Midbrain (tissue), 1 donor: Measurements from ENCODE around the gene CYTH3.
A peak's percentile ranks its signal among the peaks of the same experiment; 100 is the strongest.

ENCODE experiments used
- DNase-seq: peaks from one replicate; lab custom pipeline; 2025; lab: John Stamatoyannopoulos, UW

CYTH3 gene

DNA sequence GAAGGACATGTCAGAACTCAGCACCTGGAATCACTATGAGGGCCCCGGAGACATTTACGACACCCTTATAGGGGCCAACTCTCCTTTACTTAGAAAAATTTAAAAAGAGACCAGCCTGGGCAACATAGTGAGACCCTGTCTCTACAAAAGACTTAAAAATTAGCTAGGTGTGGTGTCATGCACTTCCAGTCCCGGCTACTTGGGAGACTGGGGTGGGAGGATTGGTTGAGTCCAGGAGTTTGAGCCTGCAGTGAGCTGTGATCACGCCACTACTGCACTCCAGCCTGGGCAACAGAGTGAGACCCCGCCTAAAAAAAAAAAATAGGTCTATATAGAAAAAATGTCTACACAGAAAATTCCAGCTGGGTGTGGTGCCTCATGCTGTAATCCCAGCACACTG lies 7.5 kb upstream of the CYTH3 start:
- DNase-seq = no peak

DNA sequence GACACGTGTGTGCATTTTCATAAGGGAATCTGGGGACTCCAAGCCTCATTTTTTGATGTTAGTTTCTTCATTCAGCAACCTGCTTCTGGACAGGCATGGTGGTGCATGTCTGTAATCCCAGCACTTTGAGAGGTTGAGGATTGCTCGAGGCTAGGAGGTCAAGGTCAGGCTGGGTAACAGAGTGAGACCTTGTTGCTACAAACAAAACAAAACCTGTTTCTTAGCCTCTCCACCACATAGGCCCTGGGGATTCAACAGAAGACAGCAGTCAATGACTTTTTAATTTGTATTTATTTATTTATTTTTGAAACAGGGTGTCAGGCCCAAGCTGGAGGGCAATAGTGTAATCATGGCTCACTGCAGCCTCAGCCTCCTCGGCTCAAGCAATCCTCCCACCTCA lies 6.9 kb upstream of the CYTH3 start:
- no peak for DNase-seq

DNA sequence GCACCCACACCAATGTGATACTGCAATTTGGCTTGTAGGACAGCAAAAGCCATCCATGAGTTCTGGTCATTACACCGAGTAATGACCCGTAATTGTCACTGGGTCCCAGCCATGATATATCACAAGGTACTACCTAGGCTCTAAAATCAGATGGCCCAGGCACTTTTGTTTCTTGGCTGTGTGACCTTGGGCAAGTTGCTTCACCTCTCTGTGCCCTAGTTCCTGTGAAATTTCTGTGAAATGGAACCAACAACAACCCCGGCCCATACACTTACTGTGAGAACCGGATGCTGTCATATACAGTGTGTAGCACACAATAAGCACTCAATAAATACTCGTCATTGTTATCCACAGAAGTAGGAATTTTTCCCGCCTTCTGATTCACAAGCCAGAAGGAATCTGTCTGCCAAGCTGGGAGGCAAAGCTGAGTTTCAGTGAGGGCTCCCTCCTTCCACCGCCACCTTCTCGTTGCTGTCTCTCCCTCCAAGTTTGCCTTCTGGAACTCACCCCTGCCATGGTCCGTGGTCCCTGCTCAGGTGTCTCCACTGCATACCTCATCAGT lies 6.4 kb upstream of the CYTH3 start:
- DNase-seq = no peak

DNA sequence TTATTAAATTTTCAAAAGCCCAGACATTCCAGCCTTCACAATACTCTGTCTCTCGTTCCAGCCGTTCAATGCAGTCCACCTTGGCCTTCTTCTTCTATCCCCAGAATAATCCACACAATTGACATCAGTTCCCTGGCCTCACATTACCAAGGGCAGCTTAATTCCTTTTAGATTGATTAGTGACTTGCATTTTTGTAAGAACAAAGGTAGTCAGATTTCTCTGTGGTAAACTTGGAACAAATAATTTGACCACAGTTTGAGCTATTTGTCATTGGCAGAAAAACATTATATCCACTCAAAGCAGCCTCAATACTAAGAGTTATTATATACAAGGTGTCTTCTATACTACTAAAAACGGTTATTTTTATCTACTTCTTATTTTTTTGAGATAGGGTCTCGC lies 5.1 kb upstream of the CYTH3 start:
- DNase-seq = no peak

DNA sequence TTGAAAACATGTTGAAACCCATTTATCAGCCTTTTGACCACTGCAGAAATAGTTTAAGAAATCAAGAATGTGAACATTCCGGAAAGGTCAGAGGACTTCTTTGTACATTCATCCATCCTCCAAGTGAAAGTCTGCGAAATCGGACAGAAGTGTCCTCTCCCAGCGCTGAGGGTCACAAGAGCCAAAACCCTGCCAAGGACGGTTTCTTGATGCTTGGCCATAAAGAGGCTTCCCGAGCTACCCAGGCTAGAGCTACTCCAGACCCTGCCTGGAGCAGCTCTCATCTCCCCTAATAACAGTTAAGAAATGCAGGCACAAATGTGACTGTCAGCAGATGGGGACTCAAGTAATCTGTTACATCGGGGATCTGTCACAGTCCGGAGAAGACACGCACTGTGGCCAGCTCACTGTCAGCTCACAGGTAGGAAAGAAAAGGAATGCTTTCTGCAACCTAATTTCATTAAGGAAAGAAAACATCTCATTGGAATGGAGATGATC lies 4.5 kb upstream of the CYTH3 start:
- DNase-seq = no peak

DNA sequence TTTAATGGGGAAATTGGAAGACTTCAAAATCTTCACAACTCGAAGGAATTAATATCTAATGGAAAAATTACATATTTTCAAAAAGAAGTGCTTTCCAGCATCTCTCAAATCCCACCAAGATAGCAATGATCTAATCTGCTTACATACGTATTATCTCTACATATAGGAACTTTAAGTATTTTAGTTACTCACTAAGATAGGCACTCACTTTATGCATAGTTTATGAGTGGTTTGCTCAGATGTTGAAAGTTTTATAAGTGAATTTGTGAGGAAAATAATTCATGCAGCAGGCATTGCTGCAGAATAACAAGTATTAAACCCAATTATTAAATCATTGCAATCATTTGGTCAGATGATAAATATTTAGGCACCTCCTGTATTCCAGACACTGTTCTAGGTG lies 2.3 kb upstream of the CYTH3 start:
- no peak for DNase-seq

DNA sequence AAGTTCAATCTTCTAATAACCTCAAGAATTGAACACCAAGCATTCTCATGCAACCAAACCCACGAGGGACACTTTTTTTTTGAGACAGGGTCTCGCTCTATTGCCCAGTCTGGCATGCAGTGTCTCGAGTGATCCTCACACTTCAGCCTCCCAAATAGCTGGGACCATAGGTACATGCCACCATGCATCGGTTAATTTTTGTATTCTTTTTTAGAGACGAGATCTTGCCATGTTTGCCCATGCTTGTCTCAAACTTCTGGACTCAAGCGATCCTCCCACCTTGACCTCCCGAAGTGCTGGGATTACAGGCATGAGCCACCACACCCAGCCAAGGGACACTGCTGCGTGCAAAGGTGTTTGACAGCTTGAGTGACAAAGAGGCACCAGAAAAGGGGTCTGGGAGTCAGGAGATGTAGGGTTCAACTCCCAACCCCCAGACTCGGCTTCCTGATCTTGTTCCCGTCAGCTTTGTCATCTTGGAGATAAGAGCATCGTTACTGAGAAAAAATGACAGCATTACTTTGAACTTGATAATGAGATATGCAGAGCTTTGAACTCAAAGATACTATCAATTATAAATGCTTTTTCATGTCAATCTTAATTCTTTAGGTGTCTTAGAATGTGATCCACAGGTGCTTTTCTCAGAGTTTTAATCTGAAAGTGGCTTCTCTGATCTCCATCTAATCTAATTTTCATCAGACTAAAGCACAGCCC lies 1.6 kb upstream of the CYTH3 start:
- DNase-seq = no peak

DNA sequence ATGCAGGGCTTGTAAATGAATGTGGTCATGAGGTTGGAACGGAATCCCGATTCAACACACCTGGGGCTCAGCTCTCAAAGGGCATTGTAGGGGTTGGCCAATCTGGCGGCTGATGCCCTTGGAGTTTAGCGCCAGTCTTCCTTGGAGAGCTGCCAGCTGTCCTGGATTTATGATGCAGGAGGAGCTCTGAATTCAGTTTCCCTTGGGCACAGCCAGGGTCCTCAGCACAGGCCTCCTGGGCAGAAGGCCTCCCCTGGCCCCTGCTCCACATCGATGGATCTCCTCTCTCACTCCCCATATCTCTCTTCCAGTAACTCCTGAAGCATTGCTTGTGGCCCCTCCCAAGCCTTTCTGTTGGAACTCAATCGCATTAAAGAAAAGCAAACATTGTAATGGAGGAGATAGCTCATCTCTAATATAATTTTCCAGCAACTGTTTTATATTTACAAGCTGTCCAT lies 985 bp upstream of the CYTH3 start:
- no peak for DNase-seq

DNA sequence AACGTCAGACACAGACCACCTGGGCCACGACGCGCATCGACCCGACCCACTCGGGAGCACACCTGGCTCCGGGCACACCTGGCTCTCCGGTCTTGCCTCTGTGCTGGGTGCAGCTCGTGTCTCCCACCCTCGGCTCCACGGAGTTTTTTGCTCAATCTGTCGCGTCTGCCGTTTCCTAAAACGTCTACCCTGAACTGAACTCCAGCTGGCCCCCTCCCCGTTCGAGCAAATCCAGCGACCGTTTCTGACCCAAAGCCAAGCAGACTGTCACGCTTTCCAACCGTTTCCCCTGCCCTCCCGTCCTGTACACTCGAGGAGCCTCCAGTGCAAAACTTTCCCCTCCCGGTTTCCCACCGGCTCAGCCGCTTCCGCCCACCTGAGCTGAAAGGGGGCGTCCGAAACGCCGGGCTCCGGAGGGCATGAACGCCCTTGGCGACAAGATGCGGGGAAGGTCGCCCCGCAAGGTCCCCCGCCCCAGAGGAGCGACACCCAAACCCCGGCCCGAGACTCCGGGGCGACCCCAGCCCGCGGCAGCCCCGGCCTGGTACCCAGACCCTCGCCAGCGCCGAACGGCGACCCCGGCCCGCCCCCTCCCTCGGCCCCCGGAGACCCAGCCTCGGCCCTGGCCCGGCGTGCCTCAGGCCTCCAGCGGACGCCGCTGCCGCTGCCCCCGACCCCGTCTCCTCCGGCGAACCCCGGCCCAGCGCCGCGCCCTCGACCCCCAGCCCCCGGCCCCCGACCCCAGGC lies 557 bp downstream of the CYTH3 start:
- no peak for DNase-seq

DNA sequence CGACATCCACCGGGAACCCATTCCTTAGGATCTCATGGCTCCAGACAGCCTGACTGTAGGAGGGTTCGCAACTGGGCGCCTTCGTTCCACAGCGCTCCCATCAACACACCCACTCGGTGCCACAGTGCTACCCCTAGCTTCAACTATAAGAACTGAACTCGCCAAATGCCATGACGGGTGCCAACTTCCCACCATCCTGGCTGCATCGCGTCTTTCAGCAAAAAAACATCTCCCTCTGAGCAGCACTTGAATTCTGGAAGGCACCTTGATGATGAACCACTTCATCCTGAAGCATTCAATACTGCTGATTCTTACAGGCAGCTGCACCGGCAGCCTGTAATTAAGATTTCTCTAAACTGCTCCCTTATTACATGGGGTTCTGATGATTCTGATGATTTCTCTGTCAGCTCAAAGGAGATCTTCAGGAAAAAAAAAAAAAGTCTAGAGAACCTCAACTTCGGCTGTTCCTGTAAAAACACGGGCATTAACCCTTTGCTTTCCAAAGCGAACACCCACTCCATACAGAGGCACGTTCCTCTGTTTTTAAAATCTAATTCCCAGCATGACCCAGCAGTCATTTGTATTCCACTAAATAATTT lies 1.3 kb downstream of the CYTH3 start:
- DNase-seq = peak; percentile 59

DNA sequence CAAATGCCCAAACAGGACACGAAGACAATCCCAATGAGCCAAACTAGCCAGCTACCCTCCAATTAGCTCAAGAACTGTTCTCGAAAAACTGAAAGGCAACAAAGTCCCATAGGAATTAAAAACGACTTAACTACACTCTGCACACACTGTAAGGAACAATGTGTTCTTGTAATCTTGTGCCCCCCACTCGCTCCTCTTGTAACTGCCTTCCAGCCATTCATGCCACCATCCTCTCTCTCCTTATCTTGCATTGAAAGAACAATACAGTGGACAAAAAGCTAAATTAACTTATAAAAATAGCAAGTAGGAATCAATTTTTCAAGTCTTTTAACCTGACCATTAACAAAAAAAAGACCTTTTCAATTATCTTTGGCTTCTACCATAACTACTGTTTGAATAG lies 2.9 kb downstream of the CYTH3 start:
- DNase-seq = no peak

DNA sequence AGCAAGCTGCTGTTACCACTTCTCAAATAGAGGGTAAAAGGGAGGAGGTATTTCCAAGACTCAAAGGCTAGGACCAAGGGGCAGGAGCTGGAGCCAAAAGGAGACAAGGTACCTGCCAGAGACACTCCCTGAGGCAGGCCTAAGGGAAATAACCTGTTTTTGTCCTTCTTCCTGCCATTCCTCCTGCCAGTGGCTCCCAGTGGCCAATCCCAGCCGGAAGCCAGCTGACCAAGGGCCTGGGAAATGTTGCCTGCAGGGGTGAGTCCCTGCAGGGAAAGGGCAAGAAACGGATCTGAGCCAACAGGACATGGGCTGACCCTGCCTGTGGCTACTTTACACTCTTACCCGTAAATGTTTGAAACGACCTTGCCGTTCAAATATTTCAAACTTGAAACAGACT lies 3.5 kb downstream of the CYTH3 start:
- no peak for DNase-seq

DNA sequence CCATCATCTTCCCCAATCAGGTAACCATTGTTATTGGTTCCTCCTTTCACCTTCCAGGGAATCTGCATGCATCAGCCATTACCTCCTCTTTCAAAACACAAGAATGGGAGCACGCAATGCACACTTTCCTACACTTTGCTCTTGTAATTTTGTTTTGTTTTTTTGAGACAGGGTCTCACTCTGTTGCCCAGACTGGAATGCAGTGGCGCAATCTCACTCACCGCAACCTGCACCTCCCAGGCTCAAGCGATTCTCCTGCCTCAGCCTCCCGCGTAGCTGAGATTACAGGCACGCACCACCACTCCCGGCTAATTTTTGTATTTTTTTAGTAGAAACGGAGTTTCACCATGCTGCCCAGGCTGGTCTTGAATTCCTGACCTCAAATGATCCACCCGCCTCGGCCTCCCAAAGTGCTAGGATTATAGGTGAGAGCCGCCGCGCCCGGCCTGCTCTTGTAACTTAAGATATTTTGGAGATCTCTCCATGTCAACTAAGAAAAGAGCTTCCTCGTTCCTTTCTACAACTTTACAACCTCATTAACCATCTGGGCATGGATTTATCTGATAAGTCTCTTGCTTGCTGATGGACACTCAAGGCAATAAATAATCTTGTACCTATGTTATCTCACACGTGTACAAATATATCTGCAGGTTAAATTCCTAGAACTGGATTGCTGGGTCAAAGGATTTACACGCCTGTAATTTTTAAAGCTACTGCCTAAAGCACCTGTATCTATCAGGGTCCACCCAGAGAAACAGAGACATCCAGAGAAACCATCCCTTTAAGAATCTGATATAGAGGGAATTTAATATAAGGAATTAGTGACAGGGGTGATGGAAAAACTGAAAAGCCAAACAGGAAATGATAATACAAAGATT lies 4.2 kb downstream of the CYTH3 start:
- DNase-seq = no peak

DNA sequence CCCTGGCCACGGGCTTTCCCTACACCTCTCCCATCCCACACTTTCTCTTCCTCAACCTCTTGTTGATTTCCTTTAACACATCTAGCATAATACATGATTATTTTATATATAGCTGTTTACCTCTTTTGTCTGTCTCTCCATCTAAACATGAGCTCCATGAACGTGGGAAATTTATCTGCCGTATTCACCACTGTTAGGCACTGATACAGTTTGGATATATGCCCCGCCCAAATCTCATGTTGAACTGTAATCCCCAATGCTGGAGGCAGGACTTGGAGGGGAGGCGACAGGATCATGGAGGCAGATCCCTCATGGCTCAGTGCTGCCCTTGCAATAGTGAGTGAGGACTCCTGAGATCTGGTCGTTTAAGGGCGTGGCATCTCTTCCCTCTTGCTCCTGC lies 5.7 kb downstream of the CYTH3 start:
- no peak for DNase-seq

DNA sequence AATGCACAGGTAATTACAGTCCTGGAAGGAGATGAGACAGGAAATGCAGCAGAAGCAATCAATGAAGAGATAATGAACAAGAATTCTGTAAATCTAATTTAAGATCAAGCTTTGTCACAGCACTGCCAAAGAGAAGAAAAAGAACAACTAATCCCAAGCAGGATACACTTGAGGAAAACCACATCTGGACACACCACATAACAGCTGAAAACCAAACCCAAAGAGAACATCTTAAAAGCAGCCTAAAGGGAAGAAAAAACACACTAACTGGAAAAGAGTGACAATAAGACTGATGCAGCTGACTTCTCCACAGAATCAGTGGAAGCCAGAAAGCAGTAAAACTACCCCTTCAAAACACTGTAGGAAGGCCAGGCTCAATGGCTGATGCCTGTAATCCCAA lies 10.2 kb downstream of the CYTH3 start:
- no peak for DNase-seq

DNA sequence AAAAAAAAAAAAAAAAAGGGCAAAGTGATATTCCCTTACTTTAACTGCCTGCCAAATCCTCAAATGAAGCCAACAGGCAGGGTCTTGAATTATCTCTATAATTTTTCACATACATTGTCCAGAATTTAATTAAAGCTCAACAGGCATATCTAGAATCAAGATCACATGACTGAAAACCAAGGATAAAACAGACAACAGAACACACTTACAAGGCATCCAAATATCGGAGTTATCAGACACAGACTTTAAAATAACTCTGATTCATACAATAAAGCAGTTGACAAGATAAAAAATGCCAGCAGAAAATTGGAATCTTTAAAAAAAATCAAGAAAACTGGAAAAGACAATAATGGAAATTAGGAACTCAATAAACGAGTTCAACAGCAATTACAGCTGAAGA lies 10.7 kb downstream of the CYTH3 start:
- no peak for DNase-seq

DNA sequence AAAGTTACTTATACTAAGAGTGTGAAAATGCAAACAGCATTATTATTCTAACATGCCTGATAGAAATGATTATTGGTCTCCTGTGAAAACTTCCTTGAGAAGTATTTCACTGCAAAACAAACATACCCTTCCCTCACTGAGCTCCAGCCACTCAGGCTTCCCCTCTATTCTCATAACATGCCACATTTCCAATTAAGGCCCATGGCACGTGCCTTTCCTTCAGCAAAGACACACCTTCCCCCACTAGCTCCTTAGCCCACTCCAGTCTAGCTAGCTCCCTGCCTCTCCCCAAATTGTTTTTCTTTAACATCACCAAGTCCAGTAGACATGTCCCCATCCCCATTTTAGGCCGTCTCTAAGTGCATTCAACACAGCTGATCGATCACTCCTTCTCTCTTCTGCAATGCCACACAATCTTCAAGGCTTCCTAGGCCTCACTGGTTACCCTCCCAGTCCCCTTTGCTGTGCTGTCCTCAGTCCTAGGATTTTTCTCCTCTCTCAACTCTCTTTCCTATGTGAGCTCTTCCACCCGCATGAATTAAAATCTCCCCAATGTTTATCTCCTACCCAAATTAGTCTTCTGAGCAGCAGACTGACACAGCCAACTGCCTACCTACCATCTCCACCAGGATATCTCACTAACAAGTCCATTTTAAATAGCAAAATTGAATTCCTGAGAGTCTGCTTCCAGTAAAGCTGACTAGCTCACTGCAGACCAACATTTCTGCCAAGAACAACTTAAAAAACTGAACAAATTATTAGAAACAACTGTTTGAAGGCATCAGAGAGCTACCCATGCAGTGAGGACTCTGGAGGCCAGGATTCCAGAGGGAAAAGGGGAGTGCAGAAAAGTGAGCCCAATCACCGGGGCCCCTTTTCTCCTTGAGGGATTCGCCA lies 11.9 kb downstream of the CYTH3 start:
- no peak for DNase-seq

DNA sequence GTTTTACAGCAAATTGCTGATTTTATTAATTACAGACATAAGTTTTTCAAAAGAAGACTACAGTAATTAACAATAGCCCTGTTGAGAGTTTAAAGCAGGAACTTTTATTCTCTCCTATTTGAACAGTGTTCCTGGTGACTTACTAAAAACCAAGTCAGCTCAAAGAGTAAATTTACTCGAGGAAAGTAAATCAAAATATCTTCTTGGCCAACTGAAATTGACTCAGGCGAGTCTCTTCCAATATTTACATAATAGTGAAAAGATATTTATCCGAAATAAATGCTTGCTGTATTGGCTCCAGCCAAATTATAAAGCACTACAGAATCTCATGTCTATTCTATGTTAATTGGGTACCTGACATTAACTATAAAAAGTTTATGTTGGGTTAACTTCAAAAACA lies 13.2 kb downstream of the CYTH3 start:
- no peak for DNase-seq

DNA sequence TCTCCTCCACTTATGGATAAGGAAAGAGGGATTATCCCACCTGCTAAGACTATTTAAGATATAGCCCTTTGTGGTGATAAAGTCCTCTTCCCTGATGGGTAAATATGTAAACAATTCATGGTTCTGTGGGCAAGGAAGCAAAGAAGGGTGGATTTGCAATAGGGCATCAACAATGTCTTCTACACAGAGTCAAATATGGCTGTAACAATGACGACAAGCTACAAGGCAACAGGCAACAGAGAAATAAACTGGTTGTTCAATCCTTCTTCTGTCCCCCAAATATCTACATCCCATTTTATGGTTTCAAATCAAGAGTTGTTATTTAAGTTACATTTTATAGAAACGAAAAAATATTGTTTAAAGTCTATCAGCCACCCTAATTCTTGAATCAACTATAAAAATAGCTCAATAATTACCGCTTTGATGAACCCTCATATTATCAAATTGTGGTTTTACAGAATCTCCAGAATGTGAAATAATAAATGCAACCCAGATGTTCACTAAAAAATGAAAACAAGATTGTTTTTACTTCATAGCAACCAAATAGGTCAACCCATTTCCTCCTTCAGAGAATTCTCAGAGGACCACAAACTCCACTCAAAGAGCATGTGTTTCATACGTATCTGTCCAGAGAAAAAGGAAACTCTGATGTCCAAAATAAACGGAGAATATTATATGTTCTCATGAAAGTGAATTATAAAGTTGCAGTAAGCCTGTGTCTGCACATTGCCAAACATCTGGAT lies 13.8 kb downstream of the CYTH3 start:
- DNase-seq = no peak

DNA sequence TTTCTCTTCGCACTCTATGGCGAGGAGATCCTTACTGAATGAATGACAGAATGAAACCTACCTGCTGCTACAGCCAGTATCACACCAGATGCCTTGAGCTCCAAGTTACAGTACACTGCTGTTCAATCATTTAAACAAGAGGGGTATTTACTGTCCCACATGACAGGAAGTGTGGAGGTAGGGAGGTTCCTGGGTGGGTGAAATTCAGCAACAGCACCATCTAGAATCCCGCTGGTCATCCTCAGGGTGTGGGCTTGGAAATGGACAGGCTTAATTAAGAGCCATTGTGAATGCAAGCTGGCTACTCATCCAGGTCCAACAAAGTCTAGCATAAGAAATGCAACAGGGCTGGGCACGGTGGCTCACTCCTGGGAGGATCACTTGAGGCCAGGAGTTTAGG lies 14.7 kb downstream of the CYTH3 start:
- no peak for DNase-seq
